Pancreas (tissue), 10 donors: ENCODE results near the gene PRR18. TPM values are rescaled to one million over a fixed set of nuclear protein-coding genes. Genes with fewer than 3 reads are reported as not detected.
"Not testable (repeated sequence)": the region's sequence is repeated elsewhere in the genome, so short reads cannot be mapped to it uniquely, and the experiment has no call there.

ENCODE experiments used
- ATAC-seq, 4 donors: fragments of 200-7000 bp; cut with Tn5 transposase; one replicate each; pipeline versions ENCODE4 v1.8.0 to v1.9.1; 2020; ENCODE audit warnings: mild to moderate bottlenecking in 4 of 4, moderate library complexity in 4 of 4
- DNase-seq, 6 donors: peaks; one replicate each; pipeline ENCODE4 v3.0.0-alpha.2; 2020
- FAIRE-seq: peaks from 2 replicates; lab custom pipeline; 2012; peaks lifted over from hg19 to GRCh38; lab: Jason Lieb, UNC
- H3K27ac ChIP-seq, 4 donors: fragments of 200-600 bp; sonication (generic); 1 replicate in 3 of 4; 2 replicates in 1 of 4; pipeline versions ENCODE4 v1.5.0 to v1.8.0; 2020
- H3K27me3 ChIP-seq, 4 donors: fragments of 200-600 bp; one replicate each; pipeline ENCODE4 v1.8.0; 2021
- H3K36me3 ChIP-seq, 3 donors: fragments of 200-600 bp; sonication (generic) in 1 of 3; one replicate each; pipeline versions ENCODE4 v1.5.0 to v1.8.0; 2020 to 2021
- H3K4me1 ChIP-seq, 3 donors: fragments of 200-600 bp; one replicate each; pipeline ENCODE4 v1.8.0; 2021
- H3K4me3 ChIP-seq, 4 donors: fragments of 200-600 bp; sonication (generic) in 2 of 4; one replicate each; pipeline versions ENCODE4 v1.5.0 to v1.8.0; 2020 to 2021
- H3K9me3 ChIP-seq, 4 donors: fragments of 200-600 bp; one replicate each; pipeline ENCODE4 v1.8.0; 2021
- WGBS, 2 donors: extraction: QIAGEN DNeasy Blood & Tissue Kit; methylation state at CpG; one replicate each; pipeline ENCODE4 v1.1.7; 2013; 5-methylcytosine and 5-hydroxymethylcytosine counted together
- intact Hi-C, 3 donors: fragments of 100-400 bp; cut with DNase I; formaldehyde crosslinking; loops; one replicate each; pipeline versions ENCODE4 v1.11.1 to v1.14.2; 2022
- polyA plus RNA-seq, 2 donors: library from polyadenylated mRNA; stranded (reverse); fragments of 200-250 nt; gene quantifications; one replicate each; pipeline ENCODE4 v1.2.3, GENCODE V29; 2013
- total RNA-seq, 6 donors: library from RNA; stranded (reverse); fragmentation: NEBNext Ultra II Directional in 4 of 6; extraction: Animal tissue kit (Norgen Biotek cat#: 25700) in 4 of 6; gene quantifications; one replicate each; pipeline versions ENCODE4 v1.2.1 to v1.2.4, GENCODE V29; 2021 to 2023
- TF ChIP-seq, protein P1 (sequence below), 4 donors: fragments of 200-600 bp; sonication (generic) in 3 of 4; IDR thresholded peaks; one replicate each; pipeline versions ENCODE4 v1.5.0 to v1.8.0; 2021; ENCODE audit warnings: antibody characterized with exemption in 4 of 4
- donor health status: healthy with polysubstance abuse.
- donor health status: DM: no; HTN: no; CAD: no; lungs with moderate emphysema.
- donor health status: DM: no; HTN: no; CAD: no.
- donor health status: control.
- donor health status: control.
- donor health status: Bipolar disorder and iron deficiency.
- donor health status: DM: yes; HTN: yes; CAD: no.
- donor health status: DM: no; HTN: no; CAD: no.
- donor health status: DM: no; HTN: no; CAD: no.
- donor health status: DM: yes; HTN: yes; CAD: no.

PRR18 gene
- total and polyA plus RNA-seq, 8 donors: 0.06 to 0.61 (median 0.34) TPM

- 79 to 84% methylated on average over 3 of the region's 3 CpGs for WGBS, 2 donors
- Histone ChIP-seq H3K9me3 (no peaks in the 10 kb centered on the region), H3K27ac (no peak overlapping the region), H3K27me3 (no peaks in the 10 kb centered on the region), H3K36me3 (no peaks in the 10 kb centered on the region), H3K4me3 (no peak overlapping the region), H3K4me1 (peaks cover 0 to 3% (median 2%) of the 10 kb centered on the region in 3 donors)
- TF ChIP-seq, protein P1, sequence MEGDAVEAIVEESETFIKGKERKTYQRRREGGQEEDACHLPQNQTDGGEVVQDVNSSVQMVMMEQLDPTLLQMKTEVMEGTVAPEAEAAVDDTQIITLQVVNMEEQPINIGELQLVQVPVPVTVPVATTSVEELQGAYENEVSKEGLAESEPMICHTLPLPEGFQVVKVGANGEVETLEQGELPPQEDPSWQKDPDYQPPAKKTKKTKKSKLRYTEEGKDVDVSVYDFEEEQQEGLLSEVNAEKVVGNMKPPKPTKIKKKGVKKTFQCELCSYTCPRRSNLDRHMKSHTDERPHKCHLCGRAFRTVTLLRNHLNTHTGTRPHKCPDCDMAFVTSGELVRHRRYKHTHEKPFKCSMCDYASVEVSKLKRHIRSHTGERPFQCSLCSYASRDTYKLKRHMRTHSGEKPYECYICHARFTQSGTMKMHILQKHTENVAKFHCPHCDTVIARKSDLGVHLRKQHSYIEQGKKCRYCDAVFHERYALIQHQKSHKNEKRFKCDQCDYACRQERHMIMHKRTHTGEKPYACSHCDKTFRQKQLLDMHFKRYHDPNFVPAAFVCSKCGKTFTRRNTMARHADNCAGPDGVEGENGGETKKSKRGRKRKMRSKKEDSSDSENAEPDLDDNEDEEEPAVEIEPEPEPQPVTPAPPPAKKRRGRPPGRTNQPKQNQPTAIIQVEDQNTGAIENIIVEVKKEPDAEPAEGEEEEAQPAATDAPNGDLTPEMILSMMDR (IDR thresholded peaks at IDR 0.05): no peak
- FAIRE-seq: no peak
- no peak for DNase-seq
- intact Hi-C loops: no loop called here
- no peak for ATAC-seq
Observed at GRCh38 chr6:166346449-166346848, 38.3 kb upstream of the PRR18 start.

DNA sequence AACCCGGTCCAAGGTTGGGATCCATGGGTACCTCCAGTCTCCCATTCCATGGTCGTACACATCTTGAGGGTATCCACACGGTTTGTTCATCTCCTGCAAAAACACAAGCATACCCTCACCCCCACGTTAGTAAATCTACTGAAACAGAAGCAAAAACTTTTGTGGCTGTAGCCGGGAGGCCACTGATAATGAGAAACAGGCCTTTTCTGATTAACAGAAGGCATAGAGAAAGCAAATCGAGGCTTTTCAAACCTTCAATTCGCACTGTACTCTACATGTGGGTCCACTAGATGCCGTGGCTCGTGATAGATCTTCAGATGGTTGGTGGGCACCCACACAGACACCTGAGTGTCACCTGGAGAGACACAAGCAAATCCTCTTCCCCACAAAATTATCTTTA lies 37.5 kb upstream of the PRR18 start:
- H3K27me3 ChIP-seq, H3K9me3 ChIP-seq, FAIRE-seq, ATAC-seq, H3K4me1 ChIP-seq, H3K27ac ChIP-seq, DNase-seq, H3K36me3 ChIP-seq, intact Hi-C loops, H3K4me3 ChIP-seq: not testable (repeated sequence)
- WGBS, 2 donors: 72 to 80% methylated on average over 9 of the region's 9 CpGs

DNA sequence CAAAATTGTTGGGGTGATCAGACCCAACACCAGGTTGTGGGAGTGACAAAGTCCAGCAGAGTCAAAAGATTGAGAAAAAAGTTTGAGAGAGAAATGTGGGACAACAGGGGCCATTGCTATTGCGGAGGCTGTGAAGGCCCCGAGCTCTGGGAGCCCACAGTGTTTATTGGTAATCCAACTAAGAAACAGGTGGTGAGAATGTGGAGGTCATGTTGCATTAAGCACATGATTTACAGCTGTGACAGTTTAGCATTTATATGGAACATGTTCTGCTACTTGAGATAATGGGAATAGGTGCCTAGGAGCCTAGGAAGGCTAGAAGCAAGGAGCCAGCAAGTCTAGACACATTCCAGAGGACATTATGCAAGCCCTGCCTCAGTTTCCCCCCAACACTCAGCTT lies 36.7 kb upstream of the PRR18 start:
- intact Hi-C loops, H3K27me3 ChIP-seq, H3K9me3 ChIP-seq, H3K4me3 ChIP-seq, H3K27ac ChIP-seq, H3K36me3 ChIP-seq, DNase-seq, ATAC-seq, FAIRE-seq: not testable (repeated sequence)
- 87 to 91% methylated on average over 2 of the region's 2 CpGs for WGBS, 2 donors
- peaks cover 10 to 16% (median 14%) of the 10 kb centered on the region in 3 donors for H3K4me1 ChIP-seq

DNA sequence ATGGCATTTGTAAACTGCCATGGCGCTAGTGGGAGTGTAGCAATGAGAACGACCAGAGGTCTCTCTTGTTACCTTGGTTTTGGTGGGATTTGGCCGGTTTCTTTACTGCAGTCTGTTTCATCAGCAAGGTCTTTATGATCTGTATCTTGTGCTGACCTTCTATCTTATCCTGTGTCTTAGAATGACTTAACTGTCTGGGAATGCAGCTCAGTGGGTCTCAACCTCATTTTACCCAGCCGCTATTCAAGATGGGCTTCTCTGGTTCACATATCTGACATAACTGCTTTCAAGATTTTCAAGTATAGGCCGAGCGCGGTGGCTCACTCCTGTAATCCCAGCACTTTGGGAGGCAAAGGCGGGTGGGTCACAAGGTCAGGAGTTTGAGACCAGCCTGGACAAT lies 36.0 kb upstream of the PRR18 start:
- Histone ChIP-seq H3K27me3 (no peaks in the 10 kb centered on the region), H3K9me3 (no peaks in the 10 kb centered on the region), H3K4me3 (no peak overlapping the region), H3K27ac (no peak overlapping the region), H3K36me3 (no peaks in the 10 kb centered on the region), H3K4me1 (peaks cover 13 to 20% (median 14%) of the 10 kb centered on the region in 3 donors)
- ATAC-seq (no peak), DNase-seq (no peak), FAIRE-seq (no peak)
- TF ChIP-seq, protein P1 (IDR thresholded peaks at IDR 0.05): no peak
- intact Hi-C loops: no loop called here
- 94 to 97% methylated on average over 8 of the region's 8 CpGs for WGBS, 2 donors

DNA sequence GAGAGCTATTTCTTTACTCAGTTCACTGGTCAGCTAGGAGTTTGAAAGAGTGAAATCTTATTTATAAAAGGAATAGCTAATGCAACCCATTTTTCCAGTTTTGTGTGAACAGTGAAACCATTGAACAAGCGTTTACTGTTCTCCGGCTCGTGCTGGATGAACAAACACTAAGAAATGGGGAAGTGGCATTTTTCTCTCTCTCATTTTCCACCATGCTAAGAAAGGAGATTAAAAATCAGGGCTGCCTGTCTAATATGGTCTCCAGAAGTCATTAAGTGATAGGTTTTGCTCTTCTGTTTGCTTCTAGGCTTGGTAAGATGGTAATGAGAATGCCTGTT lies 34.9 kb upstream of the PRR18 start:
- 0 to 2% methylated on average over 3 of the region's 3 CpGs for WGBS, 2 donors
- H3K36me3 ChIP-seq: no peaks in the 10 kb centered on the region
- ATAC-seq (peak in 3 of 4 donors; percentile 7 to 19 (median 13)), DNase-seq (no peak), FAIRE-seq (no peak)
- intact Hi-C loops: no loop called here
- H3K27ac ChIP-seq: peak overlapping the region; percentile 75 to 89 (median 83)
- no peaks in the 10 kb centered on the region for H3K9me3 ChIP-seq
- peaks cover 13 to 20% (median 14%) of the 10 kb centered on the region in 3 donors for H3K4me1 ChIP-seq
- peak overlapping the region; percentile 88 to 100 (median 92) for H3K4me3 ChIP-seq
- TF ChIP-seq, protein P1 (IDR thresholded peaks at IDR 0.05): no peak
- H3K27me3 ChIP-seq: no peaks in the 10 kb centered on the region

GRCh38 chr6:166342349-166343149 lies 34.4 kb upstream of the PRR18 start, which contains the start of gene SFT2D1:
TSS of gene SFT2D1 (minus strand) at chr6:166342545. CDS start at chr6:166342481, 64 bp downstream.
- no peaks in the 10 kb centered on the region for H3K27me3 ChIP-seq
- FAIRE-seq: no peak
- H3K4me3 ChIP-seq: peak within 1 kb of the TSS; percentile 88 to 100 (median 92)
- peak; percentile 74 to 93 (median 82) for DNase-seq
- TF ChIP-seq, protein P1 (IDR thresholded peaks at IDR 0.05): no peak
- H3K27ac ChIP-seq: peak within 1 kb of the TSS; percentile 75 to 89 (median 83)
- ATAC-seq: peak; percentile 98 to 99 (median 99)
- no peaks in the 10 kb centered on the region for H3K9me3 ChIP-seq
- no peaks in the 10 kb centered on the region for H3K36me3 ChIP-seq
- H3K4me1 ChIP-seq: peaks cover 13 to 20% (median 14%) of the 10 kb centered on the region in 3 donors
- WGBS, 2 donors: 0 to 1% methylated on average over 64 to 73 of the region's 73 CpGs
- intact Hi-C loops: no loop called here
